GM19324 (cell line): Measurements from ENCODE around the gene CAMKK1.

Experiments used
- ATAC-seq: cut with Tn5 transposase; IDR thresholded peaks from one replicate; pipeline ENCODE4 v1.9.1; 2021; ENCODE audit warnings: mild to moderate bottlenecking, moderate library complexity; ENCODE audit not compliant: unreplicated experiment, low FRiP score

CAMKK1 gene

DNA sequence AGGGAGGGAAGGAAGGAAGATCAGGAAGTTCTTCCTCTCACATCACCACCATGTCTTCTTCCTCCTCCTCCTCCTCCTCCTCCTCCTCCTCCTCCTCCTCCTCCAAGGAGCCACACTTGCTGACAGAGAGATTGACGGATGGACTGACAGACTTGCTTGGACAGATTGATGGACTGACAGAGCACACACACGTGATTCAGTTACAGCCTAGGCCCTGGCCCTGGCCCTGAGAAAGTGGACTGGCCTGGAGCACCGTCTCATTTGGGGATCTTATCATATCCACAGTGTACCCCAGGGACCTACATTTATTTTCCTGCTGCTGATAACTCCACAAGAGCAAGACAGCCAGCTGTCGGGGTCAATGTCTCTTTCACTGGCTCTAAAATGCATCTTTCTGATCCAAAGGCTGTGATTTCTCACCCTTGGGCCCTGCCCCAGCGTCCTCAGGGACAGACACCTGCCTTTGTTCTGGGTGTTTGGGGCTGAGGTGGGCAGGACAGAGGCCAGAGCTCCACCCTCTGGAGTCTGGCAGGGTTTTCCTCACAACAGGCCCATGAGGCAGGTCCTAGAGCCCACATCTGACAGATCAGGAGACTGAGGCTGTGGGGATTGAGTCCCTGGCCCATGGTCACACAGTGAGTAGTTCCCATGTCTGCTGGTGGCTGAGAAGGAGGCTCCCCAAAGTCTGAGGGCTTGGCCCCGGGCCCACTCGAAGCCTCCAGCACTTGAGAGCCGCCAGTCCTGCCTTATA lies 25.7 kb upstream of the CAMKK1 start:
- ATAC-seq = no peak

DNA sequence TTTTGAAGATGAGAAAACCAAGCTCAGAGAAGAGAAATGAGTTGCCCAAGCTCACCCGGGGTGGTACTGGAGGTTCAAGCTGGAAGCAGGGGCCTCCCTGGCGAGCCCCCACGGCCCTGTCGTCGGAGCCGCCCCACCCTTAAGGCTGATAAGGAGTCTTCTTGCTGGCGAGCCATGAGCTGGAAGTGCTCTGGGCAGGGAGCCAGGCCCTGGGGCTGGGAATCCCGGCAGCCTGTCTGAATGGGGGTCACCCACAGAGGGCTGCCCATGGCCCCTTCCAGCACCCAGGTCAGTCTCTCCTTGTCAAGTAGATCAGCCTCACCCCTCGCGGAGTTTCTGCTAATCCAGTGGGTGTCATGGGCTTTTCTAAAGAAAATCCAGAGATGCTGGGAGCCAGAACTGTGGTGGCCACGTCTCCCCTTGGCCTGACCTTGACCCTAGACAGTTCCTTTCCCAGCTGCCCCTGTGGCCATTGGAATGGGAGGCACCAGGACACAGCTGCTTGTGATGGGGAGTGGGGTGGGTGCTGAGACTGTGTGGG lies 24.6 kb upstream of the CAMKK1 start:
- ATAC-seq = no peak

GRCh38 chr17:3916825-3917224 lies 24.0 kb upstream of the CAMKK1 start:
- no peak for ATAC-seq

- ATAC-seq = no peak
Measured at GRCh38 chr17:3915995-3916696, 23.3 kb upstream of the CAMKK1 start, which contains the start of gene P2RX1. Gene P2RX1, minus strand, starts transcription at chr17:3916465. Its CDS starts 240 bp downstream, at chr17:3916225.

- no peak for ATAC-seq
Measured at GRCh38 chr17:3915581-3915994, 22.7 kb upstream of the CAMKK1 start.

- peak; percentile 44 for ATAC-seq
Measured at GRCh38 chr17:3914312-3914670, 21.4 kb upstream of the CAMKK1 start.

GRCh38 chr17:3913531-3914311 lies 20.9 kb upstream of the CAMKK1 start:
- ATAC-seq = peak; percentile 45

GRCh38 chr17:3912827-3913226 lies 20.0 kb upstream of the CAMKK1 start:
- no peak for ATAC-seq

GRCh38 chr17:3911271-3912053 lies 18.6 kb upstream of the CAMKK1 start:
- ATAC-seq = peak; percentile 74

DNA sequence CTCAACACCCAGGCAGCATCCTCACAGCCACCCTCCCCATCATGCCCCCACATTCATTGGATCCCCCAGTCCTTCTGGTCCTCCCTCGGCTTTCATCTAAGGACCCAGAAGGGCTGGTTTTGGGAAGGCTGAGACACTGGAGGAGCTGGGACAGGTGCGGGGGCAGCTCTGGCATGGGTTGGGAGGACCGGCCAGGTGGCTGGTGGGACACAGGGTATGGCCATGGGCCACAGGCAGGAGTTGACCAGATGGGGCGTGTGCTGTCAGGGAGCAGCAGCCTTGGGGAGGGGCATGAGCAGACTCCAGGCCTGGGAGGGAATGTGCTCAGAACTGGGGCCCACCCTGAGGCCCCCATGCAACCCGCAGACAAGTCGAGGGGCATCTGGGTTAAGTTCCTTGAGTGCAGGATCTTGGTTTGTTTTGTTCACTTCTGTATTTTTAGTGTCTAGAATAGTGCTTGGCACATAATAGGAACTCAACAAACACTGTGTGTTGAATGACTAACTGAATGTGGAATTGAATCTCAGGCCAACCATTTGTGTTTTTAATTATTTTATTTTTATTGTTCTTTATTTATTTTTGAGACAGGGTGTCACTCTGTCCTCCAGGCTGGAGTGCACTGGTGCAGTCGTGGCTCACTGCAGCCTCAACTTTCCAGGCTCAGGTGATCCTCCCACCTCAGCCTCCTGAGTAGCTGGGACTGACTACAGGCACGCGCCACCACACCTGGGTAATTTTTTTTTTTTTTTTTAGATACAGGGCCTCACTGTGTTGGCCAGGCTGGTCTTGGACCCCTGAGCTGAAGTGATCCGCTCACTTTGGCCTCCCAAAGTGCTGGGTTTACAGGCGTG lies 17.8 kb upstream of the CAMKK1 start:
- no peak for ATAC-seq

DNA sequence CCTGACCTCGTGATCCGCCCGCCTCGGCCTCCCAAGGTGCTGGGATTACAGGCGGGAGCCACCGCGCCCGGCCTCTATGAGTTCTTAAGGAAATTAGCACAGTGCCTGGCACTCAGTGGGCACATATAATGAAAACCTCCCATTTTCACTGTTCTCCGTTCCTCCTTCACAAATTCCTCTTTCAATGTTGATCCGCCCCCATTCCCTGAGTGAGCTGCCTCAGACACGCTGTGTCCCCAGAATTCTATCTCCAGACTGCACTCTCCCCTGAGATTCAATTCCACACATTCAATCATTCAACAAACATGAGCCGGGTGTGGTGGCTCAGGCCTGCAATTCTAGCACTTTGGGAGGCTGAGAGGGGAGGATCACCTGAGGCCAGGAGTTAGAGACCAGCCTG lies 16.4 kb upstream of the CAMKK1 start:
- ATAC-seq = no peak

- ATAC-seq = no peak
Measured at GRCh38 chr17:3907483-3908216, 14.8 kb upstream of the CAMKK1 start.

DNA sequence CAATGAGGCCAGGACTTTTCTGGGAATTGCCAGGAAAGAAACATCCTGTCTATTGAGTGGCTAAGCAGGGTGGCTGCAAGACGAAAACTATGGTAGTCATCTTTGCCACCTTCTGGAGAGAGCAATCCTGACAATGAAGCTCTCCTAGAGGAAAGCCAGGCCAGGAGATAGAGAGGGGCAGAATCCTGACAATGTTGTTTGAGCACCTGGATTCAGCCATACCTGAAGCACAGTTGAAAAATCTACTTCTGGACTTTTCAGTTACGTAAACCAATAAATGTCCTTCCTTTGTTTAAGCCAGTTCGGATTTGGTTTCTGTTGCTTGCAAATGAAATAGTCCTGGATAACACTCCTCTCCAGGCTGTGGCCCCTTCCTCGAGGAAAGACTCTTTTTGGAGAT lies 14.0 kb upstream of the CAMKK1 start:
- ATAC-seq = no peak

GRCh38 chr17:3905017-3905520 lies 12.2 kb upstream of the CAMKK1 start:
- ATAC-seq = no peak

GRCh38 chr17:3904501-3904900 lies 11.6 kb upstream of the CAMKK1 start:
- no peak for ATAC-seq

DNA sequence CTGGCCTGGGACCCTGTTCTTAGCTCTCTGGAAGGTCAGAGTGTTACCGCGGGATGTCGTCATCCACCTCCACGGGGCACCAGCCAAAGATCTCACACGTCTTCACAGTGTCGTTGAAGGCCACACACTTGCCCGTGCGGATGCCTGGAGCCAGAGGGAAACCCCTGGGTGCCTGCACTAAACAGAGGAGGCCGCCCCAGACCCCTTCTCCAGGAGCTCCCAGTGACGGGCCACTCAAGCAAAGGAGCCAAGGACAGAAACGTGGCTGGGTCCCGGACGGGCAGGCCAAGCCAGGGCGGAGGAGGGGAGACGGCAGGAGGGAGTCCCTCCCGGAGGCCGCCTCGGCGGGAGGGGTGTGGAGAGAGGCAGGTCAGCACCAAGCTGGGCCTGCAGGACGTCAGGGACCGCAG lies 11.0 kb upstream of the CAMKK1 start:
- ATAC-seq = no peak

- ATAC-seq = no peak
Measured at GRCh38 chr17:3903051-3903825, 10.4 kb upstream of the CAMKK1 start.

DNA sequence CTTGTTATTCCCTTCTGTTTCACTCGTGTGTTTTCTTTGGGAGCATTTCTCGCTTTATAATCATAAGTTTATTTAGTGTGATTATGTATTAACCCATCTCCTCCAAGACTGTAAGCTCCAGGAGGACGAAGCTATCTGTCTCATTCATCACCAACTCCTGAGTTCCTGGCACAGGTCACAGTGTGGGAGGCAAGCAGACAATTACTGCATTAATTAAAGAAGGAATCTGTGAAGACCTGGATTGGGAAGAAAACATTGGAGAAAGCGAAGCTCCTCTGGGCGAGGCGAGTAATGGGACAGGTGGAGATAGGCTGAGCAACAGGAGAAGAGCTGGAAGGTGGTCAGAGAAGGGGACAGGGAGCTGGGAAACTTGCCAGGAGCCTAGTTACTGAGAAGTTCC lies 7.8 kb upstream of the CAMKK1 start:
- ATAC-seq = no peak
